K562 (cell line): ENCODE measurements around the gene ITGAL. TPM values are rescaled to one million over a fixed set of nuclear protein-coding genes. Genes with fewer than 3 reads are reported as not detected.

ENCODE experiments used
- ELF2 ChIP-seq: fragments of 250-450 bp; sonication (Bioruptor Pico); IDR thresholded peaks from 2 replicates; pipeline ENCODE4 v1.5.0; 2021; ENCODE audit warnings: mild to moderate bottlenecking
- KLF6 ChIP-seq: fragments of 250-450 bp; sonication (Bioruptor Pico); IDR thresholded peaks from 2 replicates; pipeline ENCODE4 v1.4.0; 2020; ENCODE audit warnings: mild to moderate bottlenecking, moderate library complexity, borderline replicate concordance
- PHF20 ChIP-seq: fragments of 450-650 bp; IDR thresholded peaks from 2 replicates; pipeline ENCODE4 v1.6.1; 2018; ENCODE audit not compliant: partially characterized antibody
- YY1 ChIP-seq, 3 experiments: IDR thresholded peaks; 2 replicates each; pipeline ENCODE4 v1.6.1; 2011; ENCODE audit warnings: low read length in 2 of 3, mild to moderate bottlenecking in 2 of 3, moderate library complexity in 2 of 3, borderline replicate concordance in 1 of 3, control low read depth in 1 of 3, low read depth in 1 of 3; ENCODE audit not compliant: insufficient read depth in 3 of 3, insufficient replicate concordance in 2 of 3, control insufficient read depth in 1 of 3, insufficient read length in 1 of 3; ENCODE audit errors: extremely low read depth in 1 of 3
- ZNF589 ChIP-seq: fragments of 200-800 bp; sonication (Bioruptor generic); IDR thresholded peaks from 2 replicates; pipeline ENCODE4 v1.6.1; 2016; ENCODE audit warnings: low read depth, missing genetic modification characterization, missing compliant biosample characterization
- ZNF668 ChIP-seq: fragments of 250-450 bp; sonication (Bioruptor Pico); IDR thresholded peaks from 2 replicates; pipeline ENCODE4 v1.8.0; 2022; ENCODE audit warnings: mild to moderate bottlenecking, inconsistent platforms
- polyA plus RNA-seq, 8 experiments: library from polyadenylated mRNA; depleted of rRNA in 4 of 8; stranded (reverse) in 5 of 8; unstranded in 3 of 8; fragments of >200 nt; fragmentation: Nextera tagmentation in 2 of 8; fragmentation: Illumina TruSeq in 1 of 8; extraction: Ambion mirVana in 2 of 8; extraction: Trizol in 1 of 8; gene quantifications; 2 replicates each; pipeline versions ENCODE4 v1.2.1 to v1.2.3, GENCODE V29; 2011 to 2014; ENCODE audit warnings: inconsistent platforms in 1 of 8, missing spikeins in 1 of 8
- total RNA-seq, 7 experiments: library from RNA; depleted of rRNA in 6 of 7; stranded (reverse); fragments of >200 nt in 6 of 7; fragmentation: Illumina TruSeq in 2 of 7; extraction: Trizol in 2 of 7; gene quantifications; 2 replicates each; pipeline versions ENCODE4 v1.2.1 to v1.2.3, GENCODE V29; 2011 to 2021; ENCODE audit warnings: low replicate concordance in 1 of 7
- TF ChIP-seq, protein P1 (sequence below): fragments of 450-650 bp; formaldehyde crosslinking; IDR thresholded peaks from 2 replicates; pipeline ENCODE4 v1.4.0; 2022; ENCODE audit warnings: missing genetic modification characterization
- TF ChIP-seq, protein P2 (sequence below): fragments of 450-650 bp; IDR thresholded peaks from 2 replicates; pipeline ENCODE4 v1.6.1; 2017; ENCODE audit warnings: antibody characterized with exemption, mild to moderate bottlenecking
- TF ChIP-seq, protein P3 (sequence below): sonication (generic); formaldehyde crosslinking; IDR thresholded peaks from 2 replicates; pipeline ENCODE4 v1.8.0; 2022; ENCODE audit warnings: mild to moderate bottlenecking, missing genetic modification reagents
- TF ChIP-seq, protein P4 (sequence below), 2 experiments: fragments of 450-650 bp in 1 of 2; sonication (generic) in 1 of 2; formaldehyde crosslinking in 1 of 2; IDR thresholded peaks; 2 replicates each; pipeline versions ENCODE4 v1.7.1 to v1.9.0; 2016 to 2022; ENCODE audit warnings: inconsistent platforms in 1 of 2, mild to moderate bottlenecking in 1 of 2, missing genetic modification reagents in 1 of 2

ITGAL gene
- total and polyA plus RNA-seq, 9 of the 15 experiments (the other 6 are each of a cell fraction or from before 2014, with no cell fraction given) = 0.01 to 0.53 TPM; not detected in 7

DNA sequence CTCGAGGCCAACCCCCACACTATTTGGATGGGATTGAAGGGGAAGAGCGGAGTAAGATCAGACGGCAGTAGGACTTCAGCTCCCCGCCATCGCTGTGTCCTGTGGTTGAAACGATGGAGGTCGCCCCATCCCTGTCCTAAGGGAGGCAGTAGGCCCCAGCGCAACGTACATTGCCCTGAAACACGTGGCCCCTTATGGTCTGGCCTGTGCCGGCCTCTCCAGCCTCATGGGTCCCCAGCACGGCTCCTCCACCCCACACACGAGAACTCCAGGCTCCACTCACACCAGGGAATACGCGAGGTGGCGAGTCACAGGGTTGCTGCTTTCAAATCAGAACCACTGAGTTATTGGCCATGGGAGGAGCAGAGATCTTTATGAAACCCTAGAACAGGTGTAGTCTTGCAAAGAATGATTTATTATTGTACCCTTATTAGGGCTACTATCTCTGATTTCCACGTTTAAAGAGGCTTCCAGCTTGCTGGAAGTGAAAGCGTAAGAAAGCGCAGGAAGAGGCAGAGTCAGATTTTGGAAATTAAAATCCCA lies 42.0 kb upstream of the ITGAL start (continued):
- TF ChIP-seq, protein P1, sequence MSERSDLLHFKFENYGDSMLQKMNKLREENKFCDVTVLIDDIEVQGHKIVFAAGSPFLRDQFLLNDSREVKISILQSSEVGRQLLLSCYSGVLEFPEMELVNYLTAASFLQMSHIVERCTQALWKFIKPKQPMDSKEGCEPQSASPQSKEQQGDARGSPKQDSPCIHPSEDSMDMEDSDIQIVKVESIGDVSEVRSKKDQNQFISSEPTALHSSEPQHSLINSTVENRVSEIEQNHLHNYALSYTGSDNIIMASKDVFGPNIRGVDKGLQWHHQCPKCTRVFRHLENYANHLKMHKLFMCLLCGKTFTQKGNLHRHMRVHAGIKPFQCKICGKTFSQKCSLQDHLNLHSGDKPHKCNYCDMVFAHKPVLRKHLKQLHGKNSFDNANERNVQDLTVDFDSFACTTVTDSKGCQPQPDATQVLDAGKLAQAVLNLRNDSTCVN (CRISPR knock-in tag) = 0 out of 2 replicates have a peak, but pooled peaks have one; percentile 1
- TF ChIP-seq ZNF668 (CRISPR knock-in tag) = peak; percentile 22; the same call in 1 of the 2 replicates
- peak in 1 of 3 experiments; percentile 9 for TF ChIP-seq YY1 (IDR thresholded peaks at IDR 0.05; ENCODE audit: borderline replicate concordance in 1 of 3, control insufficient read depth in 1 of 3, extremely low read depth in 1 of 3, insufficient read depth in 3 of 3, insufficient read length in 1 of 3, insufficient replicate concordance in 2 of 3, low read depth in 1 of 3, low read length in 2 of 3)
- 0 out of 2 replicates have a peak, but pooled peaks have one; percentile 47 for TF ChIP-seq ZNF589 (CRISPR knock-in tag)
- TF ChIP-seq, protein P2, sequence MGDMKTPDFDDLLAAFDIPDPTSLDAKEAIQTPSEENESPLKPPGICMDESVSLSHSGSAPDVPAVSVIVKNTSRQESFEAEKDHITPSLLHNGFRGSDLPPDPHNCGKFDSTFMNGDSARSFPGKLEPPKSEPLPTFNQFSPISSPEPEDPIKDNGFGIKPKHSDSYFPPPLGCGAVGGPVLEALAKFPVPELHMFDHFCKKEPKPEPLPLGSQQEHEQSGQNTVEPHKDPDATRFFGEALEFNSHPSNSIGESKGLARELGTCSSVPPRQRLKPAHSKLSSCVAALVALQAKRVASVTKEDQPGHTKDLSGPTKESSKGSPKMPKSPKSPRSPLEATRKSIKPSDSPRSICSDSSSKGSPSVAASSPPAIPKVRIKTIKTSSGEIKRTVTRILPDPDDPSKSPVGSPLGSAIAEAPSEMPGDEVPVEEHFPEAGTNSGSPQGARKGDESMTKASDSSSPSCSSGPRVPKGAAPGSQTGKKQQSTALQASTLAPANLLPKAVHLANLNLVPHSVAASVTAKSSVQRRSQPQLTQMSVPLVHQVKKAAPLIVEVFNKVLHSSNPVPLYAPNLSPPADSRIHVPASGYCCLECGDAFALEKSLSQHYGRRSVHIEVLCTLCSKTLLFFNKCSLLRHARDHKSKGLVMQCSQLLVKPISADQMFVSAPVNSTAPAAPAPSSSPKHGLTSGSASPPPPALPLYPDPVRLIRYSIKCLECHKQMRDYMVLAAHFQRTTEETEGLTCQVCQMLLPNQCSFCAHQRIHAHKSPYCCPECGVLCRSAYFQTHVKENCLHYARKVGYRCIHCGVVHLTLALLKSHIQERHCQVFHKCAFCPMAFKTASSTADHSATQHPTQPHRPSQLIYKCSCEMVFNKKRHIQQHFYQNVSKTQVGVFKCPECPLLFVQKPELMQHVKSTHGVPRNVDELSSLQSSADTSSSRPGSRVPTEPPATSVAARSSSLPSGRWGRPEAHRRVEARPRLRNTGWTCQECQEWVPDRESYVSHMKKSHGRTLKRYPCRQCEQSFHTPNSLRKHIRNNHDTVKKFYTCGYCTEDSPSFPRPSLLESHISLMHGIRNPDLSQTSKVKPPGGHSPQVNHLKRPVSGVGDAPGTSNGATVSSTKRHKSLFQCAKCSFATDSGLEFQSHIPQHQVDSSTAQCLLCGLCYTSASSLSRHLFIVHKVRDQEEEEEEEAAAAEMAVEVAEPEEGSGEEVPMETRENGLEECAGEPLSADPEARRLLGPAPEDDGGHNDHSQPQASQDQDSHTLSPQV = peak; percentile 96
- TF ChIP-seq, protein P3, sequence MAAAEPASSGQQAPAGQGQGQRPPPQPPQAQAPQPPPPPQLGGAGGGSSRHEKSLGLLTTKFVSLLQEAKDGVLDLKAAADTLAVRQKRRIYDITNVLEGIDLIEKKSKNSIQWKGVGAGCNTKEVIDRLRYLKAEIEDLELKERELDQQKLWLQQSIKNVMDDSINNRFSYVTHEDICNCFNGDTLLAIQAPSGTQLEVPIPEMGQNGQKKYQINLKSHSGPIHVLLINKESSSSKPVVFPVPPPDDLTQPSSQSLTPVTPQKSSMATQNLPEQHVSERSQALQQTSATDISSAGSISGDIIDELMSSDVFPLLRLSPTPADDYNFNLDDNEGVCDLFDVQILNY (CRISPR knock-in tag) = peak; percentile 82; the same call in 1 of the 2 replicates
- TF ChIP-seq ELF2 (CRISPR knock-in tag) = no peak
- no peak for TF ChIP-seq KLF6
- TF ChIP-seq, protein P4, sequence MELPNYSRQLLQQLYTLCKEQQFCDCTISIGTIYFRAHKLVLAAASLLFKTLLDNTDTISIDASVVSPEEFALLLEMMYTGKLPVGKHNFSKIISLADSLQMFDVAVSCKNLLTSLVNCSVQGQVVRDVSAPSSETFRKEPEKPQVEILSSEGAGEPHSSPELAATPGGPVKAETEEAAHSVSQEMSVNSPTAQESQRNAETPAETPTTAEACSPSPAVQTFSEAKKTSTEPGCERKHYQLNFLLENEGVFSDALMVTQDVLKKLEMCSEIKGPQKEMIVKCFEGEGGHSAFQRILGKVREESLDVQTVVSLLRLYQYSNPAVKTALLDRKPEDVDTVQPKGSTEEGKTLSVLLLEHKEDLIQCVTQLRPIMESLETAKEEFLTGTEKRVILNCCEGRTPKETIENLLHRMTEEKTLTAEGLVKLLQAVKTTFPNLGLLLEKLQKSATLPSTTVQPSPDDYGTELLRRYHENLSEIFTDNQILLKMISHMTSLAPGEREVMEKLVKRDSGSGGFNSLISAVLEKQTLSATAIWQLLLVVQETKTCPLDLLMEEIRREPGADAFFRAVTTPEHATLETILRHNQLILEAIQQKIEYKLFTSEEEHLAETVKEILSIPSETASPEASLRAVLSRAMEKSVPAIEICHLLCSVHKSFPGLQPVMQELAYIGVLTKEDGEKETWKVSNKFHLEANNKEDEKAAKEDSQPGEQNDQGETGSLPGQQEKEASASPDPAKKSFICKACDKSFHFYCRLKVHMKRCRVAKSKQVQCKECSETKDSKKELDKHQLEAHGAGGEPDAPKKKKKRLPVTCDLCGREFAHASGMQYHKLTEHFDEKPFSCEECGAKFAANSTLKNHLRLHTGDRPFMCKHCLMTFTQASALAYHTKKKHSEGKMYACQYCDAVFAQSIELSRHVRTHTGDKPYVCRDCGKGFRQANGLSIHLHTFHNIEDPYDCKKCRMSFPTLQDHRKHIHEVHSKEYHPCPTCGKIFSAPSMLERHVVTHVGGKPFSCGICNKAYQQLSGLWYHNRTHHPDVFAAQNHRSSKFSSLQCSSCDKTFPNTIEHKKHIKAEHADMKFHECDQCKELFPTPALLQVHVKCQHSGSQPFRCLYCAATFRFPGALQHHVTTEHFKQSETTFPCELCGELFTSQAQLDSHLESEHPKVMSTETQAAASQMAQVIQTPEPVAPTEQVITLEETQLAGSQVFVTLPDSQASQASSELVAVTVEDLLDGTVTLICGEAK (IDR thresholded peaks at IDR 0.05) = 0 out of 2 replicates have a peak, but pooled peaks have one; percentile 46
- TF ChIP-seq, protein P4 (CRISPR knock-in tag; IDR thresholded peaks at IDR 0.05) = no peak
- TF ChIP-seq PHF20 = peak; percentile 74
